Peyer's patch (tissue), 4 donors: Measurements from ENCODE around the gene SERPINB1.

Source experiments
- POLR2A ChIP-seq, 2 donors: fragments of 450-650 bp; IDR thresholded peaks; one replicate each; pipeline ENCODE4 v1.5.1; 2017; ENCODE audit warnings: antibody characterized with exemption in 2 of 2, mild to moderate bottlenecking in 2 of 2, moderate library complexity in 2 of 2
- TF ChIP-seq, protein P1 (sequence below), 6 experiments: fragments of 450-650 bp in 4 of 6; fragments of 200-600 bp in 2 of 6; sonication (generic) in 1 of 6; IDR thresholded peaks; one replicate each; pipeline ENCODE4 v1.5.1; 2017 to 2019; ENCODE audit warnings: antibody characterized with exemption in 6 of 6, mild to moderate bottlenecking in 3 of 6, moderate library complexity in 1 of 6

DNA sequence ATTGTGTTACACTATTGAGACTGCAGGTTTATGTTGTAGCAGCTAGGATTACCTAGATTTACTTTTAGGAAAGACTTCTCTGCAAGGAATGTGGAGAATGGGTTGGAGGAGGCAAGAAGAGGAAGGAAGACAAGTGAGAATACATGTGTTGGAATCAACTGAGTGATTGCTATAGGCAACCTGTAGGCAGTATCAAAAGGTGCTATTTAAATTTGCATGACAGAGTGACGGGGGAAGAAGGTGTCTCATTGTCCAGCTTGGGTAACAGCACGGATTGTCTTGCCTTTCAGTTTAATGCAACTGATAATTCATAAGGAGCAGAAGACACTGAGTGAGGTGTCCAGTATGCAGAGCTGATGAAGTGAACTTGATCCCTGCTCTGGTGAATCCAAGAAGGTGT is 42.0 kb upstream of the SERPINB1 start:
- TF ChIP-seq POLR2A (IDR thresholded peaks at IDR 0.05) = no peak
- TF ChIP-seq, protein P1, sequence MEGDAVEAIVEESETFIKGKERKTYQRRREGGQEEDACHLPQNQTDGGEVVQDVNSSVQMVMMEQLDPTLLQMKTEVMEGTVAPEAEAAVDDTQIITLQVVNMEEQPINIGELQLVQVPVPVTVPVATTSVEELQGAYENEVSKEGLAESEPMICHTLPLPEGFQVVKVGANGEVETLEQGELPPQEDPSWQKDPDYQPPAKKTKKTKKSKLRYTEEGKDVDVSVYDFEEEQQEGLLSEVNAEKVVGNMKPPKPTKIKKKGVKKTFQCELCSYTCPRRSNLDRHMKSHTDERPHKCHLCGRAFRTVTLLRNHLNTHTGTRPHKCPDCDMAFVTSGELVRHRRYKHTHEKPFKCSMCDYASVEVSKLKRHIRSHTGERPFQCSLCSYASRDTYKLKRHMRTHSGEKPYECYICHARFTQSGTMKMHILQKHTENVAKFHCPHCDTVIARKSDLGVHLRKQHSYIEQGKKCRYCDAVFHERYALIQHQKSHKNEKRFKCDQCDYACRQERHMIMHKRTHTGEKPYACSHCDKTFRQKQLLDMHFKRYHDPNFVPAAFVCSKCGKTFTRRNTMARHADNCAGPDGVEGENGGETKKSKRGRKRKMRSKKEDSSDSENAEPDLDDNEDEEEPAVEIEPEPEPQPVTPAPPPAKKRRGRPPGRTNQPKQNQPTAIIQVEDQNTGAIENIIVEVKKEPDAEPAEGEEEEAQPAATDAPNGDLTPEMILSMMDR (IDR thresholded peaks at IDR 0.05) = no peak
